Fibroblast of lung (primary cell): ENCODE measurements around the gene CHD2. TPM values are rescaled to one million over a fixed set of nuclear protein-coding genes. Genes with fewer than 3 reads are reported as not detected.
A peak's percentile ranks its signal among the peaks of the same experiment; 100 is the strongest.

Experiments
- DNase-seq, 2 donors: peaks; one replicate each; pipeline versions ENCODE4 v3.0.0 to v3.0.0-alpha.2; 2010; ENCODE audit warnings: low read depth in 2 of 2
- H2AFZ ChIP-seq: 2 replicates; pipeline ENCODE4 v1.5.1; 2012; ENCODE audit warnings: low read length, control low read depth, inconsistent platforms
- H3K27ac ChIP-seq: 2 replicates; pipeline ENCODE4 v1.5.1; 2011; ENCODE audit warnings: low read length, control low read depth; ENCODE audit not compliant: insufficient read depth
- H3K27me3 ChIP-seq: 2 replicates; pipeline ENCODE4 v1.5.1; 2011; ENCODE audit warnings: mild to moderate bottlenecking, low read length; ENCODE audit not compliant: control insufficient read depth, insufficient read depth
- H3K36me3 ChIP-seq: 2 replicates; pipeline ENCODE4 v1.5.1; 2011; ENCODE audit warnings: low read length; ENCODE audit not compliant: control insufficient read depth, insufficient read depth
- H3K4me1 ChIP-seq: 2 replicates; pipeline ENCODE4 v1.5.1; 2011; ENCODE audit warnings: low read length; ENCODE audit not compliant: control insufficient read depth, insufficient read depth; ENCODE audit errors: extremely low read depth
- H3K4me2 ChIP-seq: 2 replicates; pipeline ENCODE4 v1.5.1; 2011; ENCODE audit warnings: low read length, control low read depth; ENCODE audit not compliant: insufficient read depth; ENCODE audit errors: extremely low read depth
- H3K4me3 ChIP-seq, 4 experiments: fragments of 200-600 bp in 1 of 4; sonication (generic) in 1 of 4; replicated peaks in 1 of 4; 2 replicates each; pipeline ENCODE4 v1.5.1; 2011 to 2016; ENCODE audit warnings: low read length in 4 of 4, low read depth in 3 of 4, mild to moderate bottlenecking in 3 of 4, control low read depth in 2 of 4, inconsistent platforms in 1 of 4, mixed read lengths in 1 of 4; ENCODE audit not compliant: insufficient read depth in 1 of 4; ENCODE audit errors: control extremely low read depth in 1 of 4
- H3K79me2 ChIP-seq: 2 replicates; pipeline ENCODE4 v1.5.1; 2012; ENCODE audit warnings: mild to moderate bottlenecking, low read length, inconsistent platforms; ENCODE audit not compliant: control insufficient read depth, insufficient read depth
- H3K9ac ChIP-seq: 2 replicates; pipeline ENCODE4 v1.5.1; 2011; ENCODE audit warnings: mild to moderate bottlenecking, low read length, control low read depth; ENCODE audit not compliant: insufficient read depth
- H3K9me3 ChIP-seq: 2 replicates; pipeline ENCODE4 v1.5.1; 2012; ENCODE audit warnings: low read depth, low read length; ENCODE audit not compliant: control insufficient read depth, insufficient read depth
- H4K20me1 ChIP-seq: 2 replicates; pipeline ENCODE4 v1.5.1; 2011; ENCODE audit warnings: low read length; ENCODE audit not compliant: control insufficient read depth, insufficient read depth; ENCODE audit errors: extremely low read depth
- EZH2 ChIP-seq: IDR thresholded peaks from 2 replicates; pipeline ENCODE4 v1.5.1; 2012; ENCODE audit warnings: low read length, control low read depth, mild to moderate bottlenecking; ENCODE audit errors: missing control alignments
- polyA plus RNA-seq, 2 donors: library from polyadenylated mRNA; depleted of rRNA in 1 of 2; stranded (reverse) in 1 of 2; unstranded in 1 of 2; fragments of >200 nt; gene quantifications; 2 replicates each; pipeline ENCODE4 v1.2.1, GENCODE V29; 2011 to 2012; ENCODE audit warnings: missing spikeins in 1 of 2
- total RNA-seq: library from RNA; depleted of rRNA; stranded (reverse); fragments of >200 nt; gene quantifications from 2 replicates; pipeline ENCODE4 v1.2.1, GENCODE V29; 2014
- TF ChIP-seq, protein P1 (sequence below), 2 donors: IDR thresholded peaks in 1 of 2; conservative IDR thresholded peaks in 1 of 2; 1 replicate in 1 of 2; 2 replicates in 1 of 2; pipeline ENCODE4 v1.5.1; 2011 to 2012; ENCODE audit warnings: low read length in 2 of 2, control low read depth in 1 of 2, inconsistent platforms in 1 of 2, low read depth in 1 of 2, mild to moderate bottlenecking in 1 of 2

CHD2 gene
- total and polyA plus RNA-seq, 2 donors (not counting 1 experiment from before 2014, with no cell fraction given): 36.5 to 92.5 TPM

DNA sequence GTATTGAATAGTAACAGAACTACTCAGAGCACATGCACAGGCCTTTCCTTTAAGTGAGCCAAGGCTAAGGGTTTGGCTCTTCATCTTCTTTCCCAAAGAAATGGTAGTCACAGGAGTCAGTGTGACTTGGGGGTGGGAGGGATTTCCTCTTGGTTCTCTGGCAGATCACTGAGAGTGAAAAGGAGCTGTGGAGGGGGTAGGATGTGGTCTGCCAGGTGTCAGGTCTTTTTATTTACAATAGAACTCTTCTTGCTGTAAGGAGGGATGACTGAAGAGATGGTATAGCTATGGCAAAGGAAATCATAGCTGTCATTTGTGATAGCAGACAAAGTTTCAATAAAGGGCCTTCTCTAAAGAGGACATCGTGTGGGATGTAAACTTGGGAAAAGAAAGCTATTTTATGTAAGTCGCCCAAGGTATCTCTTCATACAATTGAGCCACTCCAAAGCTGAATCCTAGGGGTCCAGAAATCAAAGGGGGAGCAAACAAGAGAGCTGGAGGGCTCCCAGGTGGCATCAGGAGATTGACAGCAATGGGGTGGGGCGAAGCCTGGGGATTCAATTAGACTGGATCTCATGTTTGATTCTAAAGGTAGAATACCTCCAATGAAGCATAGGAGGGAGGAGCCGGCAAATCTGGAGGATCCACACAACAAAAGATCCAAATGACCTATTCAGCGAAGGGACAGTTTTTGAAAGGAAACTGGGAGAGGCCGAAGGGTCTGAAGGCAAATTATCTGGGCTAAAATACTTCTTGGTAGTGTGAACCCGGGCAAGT, 20.0 kb upstream of the CHD2 start:
- TF ChIP-seq, protein P1, sequence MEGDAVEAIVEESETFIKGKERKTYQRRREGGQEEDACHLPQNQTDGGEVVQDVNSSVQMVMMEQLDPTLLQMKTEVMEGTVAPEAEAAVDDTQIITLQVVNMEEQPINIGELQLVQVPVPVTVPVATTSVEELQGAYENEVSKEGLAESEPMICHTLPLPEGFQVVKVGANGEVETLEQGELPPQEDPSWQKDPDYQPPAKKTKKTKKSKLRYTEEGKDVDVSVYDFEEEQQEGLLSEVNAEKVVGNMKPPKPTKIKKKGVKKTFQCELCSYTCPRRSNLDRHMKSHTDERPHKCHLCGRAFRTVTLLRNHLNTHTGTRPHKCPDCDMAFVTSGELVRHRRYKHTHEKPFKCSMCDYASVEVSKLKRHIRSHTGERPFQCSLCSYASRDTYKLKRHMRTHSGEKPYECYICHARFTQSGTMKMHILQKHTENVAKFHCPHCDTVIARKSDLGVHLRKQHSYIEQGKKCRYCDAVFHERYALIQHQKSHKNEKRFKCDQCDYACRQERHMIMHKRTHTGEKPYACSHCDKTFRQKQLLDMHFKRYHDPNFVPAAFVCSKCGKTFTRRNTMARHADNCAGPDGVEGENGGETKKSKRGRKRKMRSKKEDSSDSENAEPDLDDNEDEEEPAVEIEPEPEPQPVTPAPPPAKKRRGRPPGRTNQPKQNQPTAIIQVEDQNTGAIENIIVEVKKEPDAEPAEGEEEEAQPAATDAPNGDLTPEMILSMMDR (conservative IDR thresholded peaks at IDR 0.05 in 1 of 2, IDR thresholded peaks at IDR 0.05 in 1 of 2; ENCODE audit: low read depth in 1 of 2, low read length in 2 of 2): no peak
- TF ChIP-seq EZH2: no peak
- no peak overlapping the region for H3K4me2 ChIP-seq
- H3K9ac ChIP-seq: no peak overlapping the region
- peaks cover 4% of the 10 kb centered on the region for H3K4me1 ChIP-seq
- no peak for DNase-seq
- no peaks in the 10 kb centered on the region for H3K36me3 ChIP-seq
- H4K20me1 ChIP-seq: no peaks in the 10 kb centered on the region
- peak overlapping the region; percentile 43 for H2AFZ ChIP-seq
- no peak overlapping the region for H3K27ac ChIP-seq
- no peaks in the 10 kb centered on the region for H3K27me3 ChIP-seq
- H3K9me3 ChIP-seq: no peaks in the 10 kb centered on the region
- peaks cover 25% of the 10 kb centered on the region for H3K79me2 ChIP-seq
- no peak overlapping the region for H3K4me3 ChIP-seq

DNA sequence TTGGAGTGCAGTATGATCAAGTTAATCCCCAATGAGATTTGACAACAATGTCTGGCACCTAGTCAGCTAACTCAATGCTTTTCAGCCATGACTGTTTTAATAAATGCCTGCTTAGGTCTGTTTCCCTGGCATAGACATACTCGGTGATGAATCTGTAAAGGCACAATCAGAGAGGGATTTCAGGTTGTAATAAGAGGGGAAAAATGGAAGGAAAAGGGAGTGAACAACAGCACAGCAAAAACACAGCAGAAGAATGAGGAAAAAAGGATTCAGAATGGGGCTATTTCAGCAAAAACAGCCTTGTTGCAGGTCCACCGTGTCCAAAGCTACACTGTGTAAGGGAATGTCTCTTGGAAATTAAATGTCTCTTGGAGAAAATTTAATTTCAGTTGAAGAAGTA, 19.3 kb upstream of the CHD2 start:
- Histone ChIP-seq H3K4me2 (no peak overlapping the region), H3K36me3 (no peaks in the 10 kb centered on the region), H3K27me3 (no peaks in the 10 kb centered on the region), H2AFZ (peak overlapping the region; percentile 43), H3K4me3 (no peak overlapping the region), H3K27ac (no peak overlapping the region), H4K20me1 (no peaks in the 10 kb centered on the region), H3K4me1 (peaks cover 4% of the 10 kb centered on the region), H3K9me3 (no peaks in the 10 kb centered on the region), H3K9ac (no peak overlapping the region), H3K79me2 (peaks cover 32% of the 10 kb centered on the region)
- TF ChIP-seq EZH2: no peak
- TF ChIP-seq, protein P1 (conservative IDR thresholded peaks at IDR 0.05 in 1 of 2, IDR thresholded peaks at IDR 0.05 in 1 of 2; ENCODE audit: low read depth in 1 of 2, low read length in 2 of 2): no peak
- DNase-seq: no peak

DNA sequence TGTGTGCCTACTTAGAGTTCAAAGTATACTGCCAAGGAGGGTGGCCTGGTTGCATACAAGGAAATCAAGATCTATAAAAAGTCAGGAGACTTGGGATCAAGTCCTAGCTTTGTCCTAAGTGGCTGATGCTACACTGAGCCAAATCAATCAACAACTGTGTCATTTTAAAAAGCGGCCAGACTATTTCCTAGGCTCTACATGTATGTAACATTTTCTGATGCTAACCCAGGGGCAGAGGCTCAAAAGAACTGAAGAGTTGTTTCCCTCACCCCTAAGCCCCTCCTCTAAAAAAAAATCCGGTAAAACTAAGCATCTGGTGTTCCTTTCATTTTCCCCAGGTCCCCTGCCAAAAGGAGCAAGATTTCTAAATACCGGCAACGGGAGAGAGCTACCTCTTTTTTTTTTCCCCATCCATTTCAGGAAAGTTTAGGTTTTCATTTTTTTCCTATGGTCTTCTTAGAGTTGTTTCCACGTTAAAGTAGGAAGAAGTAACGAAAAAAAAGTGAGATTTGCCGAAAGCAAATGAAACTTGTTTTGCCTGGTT, 18.8 kb upstream of the CHD2 start:
- H3K4me1 ChIP-seq: peaks cover 4% of the 10 kb centered on the region
- no peak overlapping the region for H2AFZ ChIP-seq
- peak overlapping the region in 1 of 4 experiments; percentile 56 for H3K4me3 ChIP-seq
- H3K36me3 ChIP-seq: no peaks in the 10 kb centered on the region
- H4K20me1 ChIP-seq: no peaks in the 10 kb centered on the region
- TF ChIP-seq EZH2: no peak
- TF ChIP-seq, protein P1 (conservative IDR thresholded peaks at IDR 0.05 in 1 of 2, IDR thresholded peaks at IDR 0.05 in 1 of 2; ENCODE audit: low read depth in 1 of 2, low read length in 2 of 2): no peak
- no peaks in the 10 kb centered on the region for H3K27me3 ChIP-seq
- H3K27ac ChIP-seq: no peak overlapping the region
- H3K9me3 ChIP-seq: no peaks in the 10 kb centered on the region
- H3K9ac ChIP-seq: no peak overlapping the region
- DNase-seq: peak in 1 of 2 donors; percentile 28
- peaks cover 37% of the 10 kb centered on the region for H3K79me2 ChIP-seq
- no peak overlapping the region for H3K4me2 ChIP-seq
